RPMI8226 (cell line): ENCODE measurements around the gene BHMT2.

Experiments used
- DNase-seq: peaks from one replicate; pipeline ENCODE4 v3.0.0-alpha.2; 2015

Gene BHMT2

DNA sequence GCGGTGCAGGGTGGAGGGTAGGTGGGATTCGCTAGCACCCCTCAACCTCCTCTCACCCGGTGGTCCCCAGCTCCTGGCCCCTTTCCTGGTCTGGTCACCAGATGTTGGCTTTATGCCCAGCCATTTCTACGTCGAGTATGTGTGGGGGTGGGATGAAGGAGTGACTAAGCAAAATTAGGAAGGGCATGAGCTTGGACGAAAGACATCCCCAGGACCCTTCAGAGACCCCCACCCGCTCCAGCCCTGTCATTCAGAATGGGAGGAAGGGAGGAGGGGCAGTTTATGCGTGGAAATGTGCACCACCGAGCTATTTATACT, 742 bp downstream of the BHMT2 start:
- DNase-seq, result no peak

DNA sequence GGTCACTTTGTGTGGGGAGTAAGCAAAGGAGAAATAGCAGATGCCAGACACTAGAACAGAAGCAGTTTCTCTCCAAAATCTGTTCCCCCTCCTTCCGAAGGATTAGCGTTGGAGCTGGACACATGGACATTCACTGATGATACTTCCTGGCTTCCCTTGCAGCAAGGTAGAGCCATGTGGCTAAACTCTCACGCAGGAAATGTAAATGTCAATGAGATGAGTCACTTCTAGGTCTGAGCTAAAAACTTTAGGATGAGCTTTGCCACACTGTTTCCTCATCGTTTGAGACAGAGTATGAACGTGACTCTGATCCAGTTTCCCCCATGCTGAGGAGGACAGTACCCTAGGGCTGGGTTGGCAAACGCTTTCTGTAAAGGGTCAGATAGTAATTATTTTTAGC, 5.1 kb downstream of the BHMT2 start:
- no peak for DNase-seq

DNA sequence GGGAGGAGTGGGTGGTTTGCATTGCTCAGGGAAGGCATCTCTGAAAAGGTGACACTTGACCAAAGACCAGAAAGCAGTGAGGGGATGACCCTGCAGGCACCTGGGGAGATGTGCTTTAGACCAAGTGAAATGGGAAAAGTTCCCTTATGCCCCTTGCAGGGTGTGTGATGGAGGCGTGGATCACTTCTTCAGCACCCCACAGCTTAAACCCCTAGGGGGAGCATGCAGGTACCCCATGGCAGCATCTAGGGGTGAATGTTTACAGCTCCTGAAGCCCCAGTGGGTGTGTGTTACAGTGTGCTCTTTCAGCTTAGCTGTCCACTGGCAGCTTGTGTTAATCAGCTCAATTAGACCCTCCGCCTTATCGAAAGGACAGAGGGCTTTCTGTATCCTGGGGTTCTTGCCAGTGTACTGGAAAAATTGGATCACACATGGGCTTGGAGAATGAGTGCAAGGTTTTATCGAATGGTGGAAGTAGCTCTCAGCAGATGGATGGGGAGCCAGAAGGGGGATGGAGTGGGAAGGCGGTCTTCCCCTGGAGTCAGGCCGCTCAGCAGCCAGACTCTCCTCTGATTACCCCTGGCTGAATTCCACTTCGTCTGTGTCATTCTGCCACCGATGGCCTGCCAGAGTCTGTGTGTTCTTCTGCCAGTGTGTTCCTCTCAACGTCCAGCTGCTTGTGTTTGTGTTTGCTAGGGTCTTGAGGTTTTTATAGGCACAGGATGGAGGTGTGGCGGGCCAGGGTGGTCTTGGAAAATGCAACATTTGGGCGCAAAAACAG, 6.3 kb downstream of the BHMT2 start:
- DNase-seq, result no peak

DNA sequence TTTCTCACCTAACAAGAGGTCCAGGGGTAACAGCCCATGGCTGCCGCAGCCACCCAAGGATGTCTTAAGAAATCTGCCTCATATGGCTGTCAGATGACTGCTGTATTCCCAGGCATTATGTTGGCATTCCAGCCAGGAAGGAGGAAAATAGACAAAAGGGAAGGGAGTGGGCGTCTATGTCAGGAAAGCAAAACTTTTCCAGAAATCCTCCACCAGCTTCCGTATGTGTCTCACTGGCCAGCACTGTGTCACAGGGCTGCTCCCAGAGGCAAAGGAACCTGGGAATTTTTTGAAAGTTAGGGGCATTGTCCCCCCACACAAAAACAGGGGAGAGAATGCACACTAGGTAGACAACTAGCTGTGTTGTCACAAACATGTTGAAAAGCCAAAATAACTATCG, 7.3 kb downstream of the BHMT2 start:
- DNase-seq, result no peak

DNA sequence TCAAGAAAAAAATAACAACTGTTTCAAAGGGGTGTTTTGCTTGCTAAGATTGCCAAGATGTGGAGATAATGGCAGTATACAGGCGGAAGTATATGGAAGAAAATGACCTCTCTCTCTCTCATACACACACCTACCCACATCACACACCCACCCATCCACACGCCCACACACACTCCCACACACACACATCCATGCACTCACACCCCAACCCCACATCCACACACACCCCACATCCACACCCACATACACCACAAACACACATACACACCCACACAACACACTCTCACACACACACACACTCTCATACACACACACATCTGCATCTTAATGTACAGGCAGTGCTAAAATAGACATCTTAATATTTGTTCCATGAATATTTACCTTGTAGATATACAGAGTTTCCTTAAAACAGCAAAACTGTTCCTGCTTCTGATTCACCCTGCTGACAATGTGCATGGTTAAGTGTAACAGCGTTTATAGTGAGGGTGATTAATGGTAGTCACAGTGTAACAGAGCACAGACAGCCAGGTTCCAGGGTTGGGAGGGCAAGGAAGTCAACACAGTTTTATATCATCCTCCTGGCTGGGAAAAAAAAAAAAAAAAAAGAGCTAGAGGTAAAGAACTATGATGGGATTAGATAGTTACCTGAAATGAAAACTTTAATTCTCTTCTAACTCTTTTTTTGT, 8.3 kb downstream of the BHMT2 start:
- no peak for DNase-seq

DNA sequence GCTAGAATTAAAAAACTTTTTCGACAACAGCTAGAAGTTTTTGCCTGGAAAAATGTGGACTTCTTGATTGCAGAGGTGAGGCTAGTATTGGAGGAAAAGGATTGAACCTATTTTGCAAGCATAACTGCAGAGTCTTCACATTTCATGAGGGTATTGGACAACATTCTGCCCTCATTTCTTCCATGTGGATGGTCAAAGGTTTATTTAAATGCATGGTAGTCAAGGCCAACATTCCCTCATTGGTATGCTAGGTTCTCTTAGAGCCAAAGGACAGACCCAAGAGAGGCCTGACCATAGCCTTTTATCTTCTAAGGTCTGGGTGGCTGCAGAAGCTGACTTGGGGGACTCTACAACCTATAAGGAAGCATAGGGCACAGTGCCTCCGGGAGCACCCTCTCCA, 11.2 kb downstream of the BHMT2 start:
- DNase-seq, result no peak

DNA sequence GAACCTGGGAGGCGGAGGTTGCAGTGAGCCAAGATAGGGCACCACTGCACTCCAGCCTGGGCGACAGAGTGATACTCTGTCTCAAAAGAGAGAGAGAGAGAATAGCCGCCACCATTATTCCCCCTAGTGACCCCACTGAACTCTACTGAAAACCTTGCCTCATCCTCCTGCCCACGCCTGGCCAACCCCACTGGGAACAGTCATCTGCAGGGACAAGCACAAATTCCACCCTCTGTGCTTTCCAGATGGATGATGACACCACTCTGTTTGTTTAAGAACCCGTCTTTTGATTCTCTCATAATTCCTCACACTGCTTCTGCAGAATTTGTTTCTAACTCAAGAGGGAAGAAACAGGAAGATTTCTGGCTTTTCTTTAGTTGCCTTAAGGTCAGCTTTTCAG, 12.2 kb downstream of the BHMT2 start:
- no peak for DNase-seq

DNA sequence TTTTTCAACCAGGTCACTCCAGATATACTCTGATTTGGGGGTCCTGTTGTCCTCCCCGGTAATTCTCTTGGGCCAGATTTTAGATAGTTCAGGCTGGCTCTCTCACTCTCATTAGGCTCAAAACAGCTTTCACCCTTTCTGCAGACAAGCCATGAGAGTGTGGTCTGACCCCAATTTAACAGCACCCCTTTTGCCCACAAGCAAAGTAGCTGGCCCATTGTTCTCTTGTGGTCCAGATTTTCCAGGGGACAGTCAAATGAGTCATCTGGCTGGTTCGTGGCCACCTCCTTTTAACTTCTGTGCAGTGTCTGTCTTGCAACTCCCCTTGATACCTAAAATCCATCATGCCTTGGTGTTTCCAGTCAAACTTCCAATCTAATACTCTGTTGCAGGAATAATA, 16.5 kb downstream of the BHMT2 start:
- no peak for DNase-seq

DNA sequence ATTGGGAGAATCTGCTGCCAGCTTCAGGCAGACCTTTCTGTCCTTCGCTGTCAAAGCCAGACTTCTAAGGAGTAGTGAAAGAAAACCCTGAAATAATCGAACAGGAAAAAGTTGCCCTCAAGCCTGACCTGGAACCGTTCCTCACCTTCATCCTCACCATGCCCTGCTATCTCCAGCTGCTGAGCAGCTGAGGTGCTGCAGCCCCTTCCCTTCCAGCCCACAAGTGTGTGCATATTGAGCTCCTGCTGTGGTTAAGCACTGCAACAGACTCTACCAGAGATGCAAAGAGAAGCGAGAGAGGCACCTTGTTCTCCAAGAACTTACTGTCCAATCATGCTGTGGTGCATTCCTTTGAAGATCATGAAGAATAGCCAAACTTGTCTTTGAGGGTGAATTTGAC, 18.9 kb downstream of the BHMT2 start:
- DNase-seq, result no peak

DNA sequence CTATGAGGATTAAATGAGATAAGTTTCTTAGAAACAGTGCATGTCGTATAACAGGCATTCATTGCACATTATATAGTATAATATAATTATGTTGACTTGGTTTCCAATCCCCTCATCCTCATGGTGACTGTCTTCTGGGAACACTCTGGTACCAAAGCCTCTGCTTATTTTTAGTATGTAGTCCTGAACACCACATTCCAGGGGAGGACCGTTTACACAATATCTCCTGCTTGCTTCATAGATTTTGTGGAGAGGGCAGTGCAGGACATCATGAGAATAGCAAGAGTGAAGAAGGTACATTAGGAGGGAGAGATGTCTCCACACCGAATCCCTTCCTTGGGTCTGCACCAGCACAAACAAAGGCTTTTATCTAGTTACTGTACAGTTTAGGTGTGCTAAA, 21.5 kb downstream of the BHMT2 start:
- no peak for DNase-seq

DNA sequence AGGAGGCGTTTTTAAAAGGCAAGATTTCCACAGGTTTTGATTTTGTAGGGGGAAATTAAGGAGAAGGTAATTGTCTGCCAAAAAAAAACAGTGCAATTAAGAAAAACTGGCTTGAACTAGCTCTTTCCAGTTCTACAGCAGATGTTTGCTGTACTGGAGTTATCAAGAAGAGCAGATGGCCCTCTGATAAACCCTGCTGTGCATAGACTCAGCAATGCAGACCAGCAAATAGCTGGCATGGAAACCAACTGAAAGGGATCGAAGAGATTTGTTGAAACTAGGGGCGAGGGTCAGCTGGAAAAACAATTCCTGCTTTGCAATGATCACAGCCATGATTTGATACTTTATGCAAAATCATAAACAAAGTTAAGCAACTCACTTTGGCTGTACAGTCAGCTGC, 24.2 kb downstream of the BHMT2 start:
- no peak for DNase-seq

DNA sequence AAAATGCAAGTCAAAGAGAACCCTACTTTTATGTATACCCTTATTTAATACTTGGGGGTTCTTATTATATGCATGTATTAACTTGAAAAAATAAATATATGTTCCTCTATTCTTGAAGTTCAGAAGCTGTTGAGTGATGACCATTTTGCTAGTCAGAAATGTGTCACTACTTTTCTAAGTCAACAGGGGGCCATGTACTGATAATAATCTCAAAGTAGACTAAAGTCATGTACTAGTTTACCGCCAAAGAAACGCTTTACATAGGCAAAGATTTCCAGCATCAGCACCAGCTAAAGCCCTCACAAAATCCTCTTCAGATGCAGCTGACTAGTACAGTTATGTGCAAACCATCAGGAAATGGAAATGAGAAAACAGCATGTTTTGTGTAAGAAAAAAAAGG, 36.3 kb downstream of the BHMT2 start:
- DNase-seq, result no peak

DNA sequence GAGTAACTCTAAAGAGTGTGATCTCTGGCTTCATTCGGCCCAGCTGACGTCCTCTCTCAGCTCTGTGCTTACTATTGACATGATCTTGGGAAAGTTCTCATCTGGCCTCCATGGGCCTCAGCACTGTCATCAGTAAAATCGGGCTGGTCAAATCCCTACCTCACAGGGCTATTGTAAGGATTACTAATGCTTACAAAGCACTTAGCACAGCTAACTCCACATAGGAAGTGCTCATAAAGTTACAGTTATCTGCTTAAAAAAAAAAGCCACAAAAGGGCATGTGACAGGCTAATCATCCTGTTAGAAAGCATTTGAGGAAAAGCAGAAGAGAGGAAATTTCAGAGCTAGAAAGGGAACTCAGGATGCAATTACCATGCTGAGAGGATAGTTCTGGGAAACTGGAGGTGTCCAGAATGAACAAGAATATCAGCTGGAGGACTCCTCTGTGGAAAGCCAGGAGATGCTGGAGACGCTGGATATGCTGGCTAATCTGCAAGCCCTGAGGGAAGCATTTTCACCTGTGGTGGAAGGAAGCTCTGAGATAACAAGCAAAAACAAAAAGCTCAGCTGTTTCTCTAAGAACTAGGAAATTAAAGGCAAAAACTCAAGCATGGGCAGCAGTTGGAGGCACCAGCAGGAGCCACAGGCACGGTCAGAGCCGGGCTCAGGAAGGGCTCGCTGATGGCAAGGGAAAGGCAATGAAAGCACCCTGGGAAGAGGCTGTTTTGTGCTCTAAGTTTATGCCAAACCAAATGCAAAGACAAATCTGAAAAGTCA, 37.6 kb downstream of the BHMT2 start:
- DNase-seq, result peak; percentile 8

DNA sequence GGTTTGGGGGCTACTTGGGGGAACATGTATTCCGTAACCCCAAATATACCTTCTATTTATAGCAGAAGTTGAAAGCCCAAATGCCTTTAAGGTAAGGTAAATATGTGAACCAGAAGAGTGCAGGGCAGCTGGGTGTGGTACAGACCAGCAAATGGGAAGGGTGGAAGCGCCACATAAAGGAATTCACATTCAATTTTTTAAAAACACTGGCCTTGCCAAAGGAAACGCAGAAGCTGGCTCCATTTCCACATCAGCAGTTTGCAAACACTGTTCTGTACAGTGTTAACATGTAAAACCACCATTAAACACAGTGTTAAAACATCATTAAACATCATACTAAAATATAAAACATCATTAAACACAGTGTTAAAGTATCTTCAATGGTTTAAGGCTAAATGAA, 38.5 kb downstream of the BHMT2 start:
- no peak for DNase-seq

DNA sequence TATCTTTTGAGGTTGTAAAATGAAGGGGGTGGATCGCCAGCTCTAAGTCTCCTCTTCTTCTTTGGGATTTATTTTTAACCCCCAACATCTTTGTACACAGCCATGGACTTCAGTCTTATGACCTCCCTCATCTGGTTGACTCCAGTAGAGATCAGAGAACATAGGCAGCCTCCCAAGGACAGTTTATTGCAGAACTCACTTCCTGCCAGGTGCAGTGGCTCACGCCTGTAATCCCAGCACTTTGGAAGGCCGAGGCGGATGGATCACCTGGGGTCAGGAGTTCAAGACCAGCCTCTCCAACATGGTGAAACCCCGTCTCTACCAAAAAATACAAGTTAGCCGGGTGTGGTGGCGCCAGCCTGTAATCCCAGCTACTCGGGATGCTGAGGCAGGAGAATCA, 39.2 kb downstream of the BHMT2 start:
- no peak for DNase-seq

DNA sequence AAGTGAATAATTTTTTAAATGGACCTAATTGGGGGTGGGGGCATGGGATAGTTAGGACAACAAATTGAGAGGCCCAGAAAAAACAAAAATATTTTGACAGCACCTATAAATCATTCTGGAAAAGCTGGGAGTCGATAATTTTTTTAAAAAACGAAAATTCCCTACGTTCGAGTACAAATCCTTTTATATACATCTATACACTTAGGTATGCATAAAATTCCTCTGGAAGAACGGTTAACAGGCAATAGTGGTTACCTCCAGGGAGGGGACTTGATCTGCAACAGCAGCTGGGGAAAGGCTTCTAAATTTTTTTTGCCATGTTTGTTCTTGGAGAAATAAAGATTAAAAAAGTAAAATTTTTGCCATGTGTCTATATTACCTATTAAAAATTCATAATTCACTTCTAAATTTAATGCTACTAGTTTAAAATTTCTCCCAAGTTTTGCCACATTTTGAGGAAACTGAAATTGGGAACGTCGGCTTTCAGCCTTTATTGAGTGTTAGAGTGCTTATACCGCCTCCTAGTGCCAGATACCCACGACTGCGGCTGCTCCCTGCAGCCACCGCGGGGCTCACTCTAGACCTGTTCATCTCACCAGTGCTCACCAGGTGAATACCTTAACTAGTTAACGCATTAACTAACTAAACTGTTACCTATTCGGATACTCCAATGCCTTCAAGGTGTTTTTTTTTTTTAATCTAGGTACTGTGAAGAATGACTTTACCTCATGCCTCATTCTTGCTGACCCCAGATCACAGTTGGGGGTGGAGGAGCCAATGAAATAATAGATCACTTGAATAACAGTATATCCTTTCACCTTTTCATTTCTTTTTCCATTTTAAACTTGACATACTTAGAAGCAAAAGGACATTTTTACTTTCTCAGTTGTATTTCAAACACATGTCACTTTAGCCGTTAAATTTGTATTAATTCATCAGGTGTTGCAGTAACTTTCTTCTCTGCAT, 40.2 kb downstream of the BHMT2 start:
- DNase-seq, result peak; percentile 22

DNA sequence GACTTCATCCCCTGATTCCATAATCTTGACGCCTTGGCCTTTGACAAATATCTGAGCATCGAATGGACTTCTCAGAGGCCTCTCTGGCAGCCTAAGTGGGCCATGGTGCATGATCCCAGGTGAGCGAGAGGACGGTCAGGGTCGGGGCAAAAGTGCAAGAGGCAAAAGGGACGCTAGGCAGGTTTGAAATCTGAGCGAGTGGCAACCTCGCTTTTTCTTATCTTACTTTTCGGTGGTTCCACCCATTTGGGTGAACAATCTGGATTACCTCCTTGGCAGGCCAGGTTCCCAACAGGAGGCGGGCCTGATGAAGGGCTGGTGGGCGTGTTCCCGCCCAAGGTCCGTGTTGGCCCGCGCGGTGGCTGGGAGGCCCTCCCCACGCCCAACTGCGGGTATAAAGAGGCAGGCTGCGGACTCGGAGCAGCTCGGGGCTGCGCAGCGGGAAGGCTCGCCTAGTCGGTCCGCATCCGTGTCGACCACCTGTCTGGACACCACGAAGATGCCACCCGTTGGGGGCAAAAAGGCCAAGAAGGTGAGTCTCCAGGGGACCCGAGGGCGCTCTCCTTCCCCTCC, 41.9 kb downstream of the BHMT2 start, which contains the start of gene BHMT:
TSS of gene BHMT (plus strand) at position 423 of the 573 bp plus-strand sequence. CDS start at position 500, 77 bp downstream.
- no peak for DNase-seq

DNA sequence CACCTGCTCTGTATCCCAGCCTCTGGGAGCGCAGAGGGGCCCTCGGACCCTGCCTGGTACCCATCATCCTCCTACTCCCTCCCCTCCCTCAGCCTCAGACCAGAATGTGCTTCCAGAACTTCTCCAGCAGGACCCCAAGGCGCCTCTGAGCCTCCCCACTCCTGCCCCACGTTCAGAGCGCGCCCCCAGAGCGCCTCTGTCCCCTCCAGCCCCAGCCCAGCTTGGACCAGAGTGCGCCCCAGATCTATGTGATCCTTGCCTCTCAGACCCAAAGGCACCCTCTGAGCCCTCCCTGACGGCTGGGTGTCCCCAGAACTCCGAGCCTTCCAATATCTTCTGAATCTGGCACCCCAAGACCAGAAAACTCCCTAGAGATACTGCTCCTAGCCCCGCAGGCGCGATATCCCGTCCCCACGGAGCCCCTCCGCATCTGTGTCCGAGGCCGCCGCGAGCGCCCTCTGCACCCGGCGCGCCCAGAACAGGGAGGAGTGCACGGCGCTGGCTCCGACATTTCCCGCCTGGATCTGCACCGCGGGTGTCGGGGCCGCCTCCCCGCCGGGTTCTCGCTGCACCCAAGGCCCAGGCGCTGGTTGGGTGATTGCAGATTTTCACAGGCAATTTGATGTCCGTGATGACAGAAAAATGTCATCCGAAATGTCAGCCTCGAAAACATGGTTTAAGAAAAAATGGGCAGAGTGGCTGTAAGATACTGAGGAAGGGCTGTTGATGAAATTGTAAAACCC, 42.6 kb downstream of the BHMT2 start:
- DNase-seq, result no peak

DNA sequence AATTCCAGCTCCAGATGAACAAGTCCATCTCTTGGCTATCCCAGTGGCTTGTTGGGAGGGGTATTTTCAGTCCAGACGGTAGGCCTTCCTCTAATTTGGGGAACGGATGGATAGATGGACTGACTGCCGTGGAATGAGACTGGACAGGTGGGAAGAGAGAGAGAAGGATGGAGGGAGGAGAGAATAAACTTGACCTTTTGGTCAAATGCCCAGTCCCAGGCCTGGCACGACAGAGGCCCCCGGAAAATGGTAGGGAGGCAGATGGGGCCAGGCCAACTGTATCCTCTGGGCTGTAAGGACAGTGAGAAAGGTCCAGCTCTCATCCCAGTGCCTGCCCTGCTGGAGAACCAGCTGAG, 43.1 kb downstream of the BHMT2 start:
- no peak for DNase-seq

DNA sequence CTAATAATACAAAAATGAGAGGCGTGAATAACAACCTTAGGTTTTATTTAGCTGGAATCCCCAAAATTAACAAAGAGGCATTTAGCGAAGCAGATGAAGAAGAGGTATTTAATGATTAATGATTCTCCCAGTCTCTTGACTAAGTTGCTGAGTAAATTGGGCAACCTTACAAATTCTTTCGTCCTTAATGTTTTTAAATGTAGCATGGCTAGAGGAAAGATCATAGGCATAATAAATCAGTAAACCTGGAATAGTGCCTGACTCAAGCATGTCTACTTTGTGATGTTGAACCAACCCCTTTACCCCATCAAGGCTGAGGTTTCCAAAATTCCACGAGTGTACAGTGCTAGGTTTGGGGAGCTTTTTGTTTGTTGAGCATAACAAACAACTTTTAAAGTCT, 49.9 kb downstream of the BHMT2 start:
- DNase-seq, result no peak

DNA sequence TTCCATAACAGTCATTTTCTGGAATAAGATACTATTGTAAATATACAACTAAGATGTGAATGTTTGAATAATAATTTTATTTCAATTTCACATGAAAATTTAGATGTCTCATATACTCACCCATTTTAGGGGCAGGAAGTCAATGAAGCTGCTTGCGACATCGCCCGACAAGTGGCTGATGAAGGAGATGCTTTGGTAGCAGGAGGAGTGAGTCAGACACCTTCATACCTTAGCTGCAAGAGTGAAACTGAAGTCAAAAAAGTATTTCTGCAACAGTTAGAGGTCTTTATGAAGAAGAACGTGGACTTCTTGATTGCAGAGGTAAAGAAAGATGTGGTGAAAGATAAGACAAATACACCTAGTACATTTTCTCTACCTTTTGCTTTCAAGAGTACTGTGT, 50.7 kb downstream of the BHMT2 start:
- DNase-seq, result no peak

DNA sequence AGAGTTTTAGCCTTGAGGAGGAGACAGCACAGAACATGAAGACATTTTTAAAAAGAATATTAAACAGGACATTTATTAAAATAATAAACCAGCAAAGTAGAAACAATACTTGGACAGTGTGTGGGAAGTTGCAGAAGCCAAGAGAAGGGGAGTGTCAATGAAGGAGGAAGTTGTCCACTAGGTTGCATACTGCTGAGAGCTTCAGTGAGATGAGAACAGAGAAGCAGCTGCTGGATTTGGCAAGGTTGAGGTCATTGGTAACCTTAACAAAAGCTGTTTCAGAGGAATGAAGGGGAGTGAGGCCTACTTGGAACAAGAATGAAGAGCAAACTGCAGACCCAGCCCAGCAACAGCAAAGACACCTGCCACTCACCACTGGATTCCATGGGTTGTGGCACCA, 53.4 kb downstream of the BHMT2 start:
- no peak for DNase-seq
